ENCODE measurements around the gene KLHL7.
"Not testable (repeated sequence)": the region's sequence is repeated elsewhere in the genome, so short reads cannot be mapped to it uniquely, and the experiment has no call there.

Gene KLHL7

DNA sequence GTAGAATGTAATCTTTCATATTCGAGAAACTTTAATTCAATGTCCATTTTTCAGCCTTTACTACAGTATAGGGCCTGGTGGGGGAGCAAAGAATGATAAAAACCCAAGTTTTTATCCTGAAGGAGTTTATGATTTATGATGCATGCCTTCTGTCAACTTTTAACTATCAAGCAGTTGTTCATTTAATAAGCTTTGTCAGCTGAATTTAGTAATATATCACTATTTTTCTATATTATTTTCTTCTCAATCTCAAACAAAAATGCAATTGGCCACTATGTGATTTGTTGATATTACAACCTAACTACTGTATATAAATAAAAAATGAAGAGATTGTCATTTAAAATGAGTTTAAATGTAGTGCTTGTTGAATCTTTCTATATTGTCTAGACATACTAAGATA lies 78.7 kb downstream of the KLHL7 start:
- Histone ChIP-seq H3K27ac (no peak overlapping the region), H3K4me3 (ENCODE audit: low read depth, low read length) (no peak overlapping the region), H3K27me3 (ENCODE audit: insufficient read depth, low read depth, severe bottlenecking) (no peaks in the 10 kb centered on the region), H3K36me3 (peaks cover 51% of the 10 kb centered on the region), H3K9me3 (ENCODE audit: severe bottlenecking) (no peaks in the 10 kb centered on the region)
- DNase-seq: no peak
- TF ChIP-seq, protein P1, sequence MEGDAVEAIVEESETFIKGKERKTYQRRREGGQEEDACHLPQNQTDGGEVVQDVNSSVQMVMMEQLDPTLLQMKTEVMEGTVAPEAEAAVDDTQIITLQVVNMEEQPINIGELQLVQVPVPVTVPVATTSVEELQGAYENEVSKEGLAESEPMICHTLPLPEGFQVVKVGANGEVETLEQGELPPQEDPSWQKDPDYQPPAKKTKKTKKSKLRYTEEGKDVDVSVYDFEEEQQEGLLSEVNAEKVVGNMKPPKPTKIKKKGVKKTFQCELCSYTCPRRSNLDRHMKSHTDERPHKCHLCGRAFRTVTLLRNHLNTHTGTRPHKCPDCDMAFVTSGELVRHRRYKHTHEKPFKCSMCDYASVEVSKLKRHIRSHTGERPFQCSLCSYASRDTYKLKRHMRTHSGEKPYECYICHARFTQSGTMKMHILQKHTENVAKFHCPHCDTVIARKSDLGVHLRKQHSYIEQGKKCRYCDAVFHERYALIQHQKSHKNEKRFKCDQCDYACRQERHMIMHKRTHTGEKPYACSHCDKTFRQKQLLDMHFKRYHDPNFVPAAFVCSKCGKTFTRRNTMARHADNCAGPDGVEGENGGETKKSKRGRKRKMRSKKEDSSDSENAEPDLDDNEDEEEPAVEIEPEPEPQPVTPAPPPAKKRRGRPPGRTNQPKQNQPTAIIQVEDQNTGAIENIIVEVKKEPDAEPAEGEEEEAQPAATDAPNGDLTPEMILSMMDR (IDR thresholded peaks at IDR 0.05; ENCODE audit: low read depth, low read length): no peak

DNA sequence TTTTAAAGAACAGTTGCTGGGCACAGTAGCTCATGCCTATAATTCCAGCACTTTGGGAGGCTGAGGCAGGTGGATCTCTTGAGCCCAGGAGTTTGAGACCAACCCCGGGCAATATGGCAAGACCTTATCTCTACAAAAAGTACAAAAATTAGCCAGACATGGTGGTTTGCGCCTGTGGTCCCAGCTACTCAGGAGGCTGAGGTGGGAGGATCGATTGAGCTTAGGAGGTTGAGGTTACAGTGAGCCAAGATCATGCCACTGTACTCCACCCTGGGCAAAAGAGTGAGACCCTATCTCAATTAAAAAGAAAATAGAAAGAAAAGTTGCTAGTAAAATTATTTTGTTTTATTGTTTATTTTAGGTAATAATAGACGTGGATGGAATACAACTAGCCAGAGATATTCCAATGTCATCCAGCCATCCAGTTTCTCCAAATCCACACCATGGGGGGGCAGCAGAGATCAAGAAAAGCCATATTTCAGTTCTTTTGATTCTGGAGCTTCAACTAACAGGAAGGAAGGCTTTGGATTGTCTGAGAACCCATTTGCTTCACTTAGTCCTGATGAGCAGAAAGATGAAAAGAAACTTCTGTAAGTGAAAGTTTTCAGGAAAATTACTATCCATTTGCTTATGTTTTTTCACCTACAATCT lies 79.2 kb downstream of the KLHL7 start:
- Histone ChIP-seq H3K36me3 (peaks cover 55% of the 10 kb centered on the region), H3K9me3 (ENCODE audit: severe bottlenecking) (no peaks in the 10 kb centered on the region), H3K27me3 (ENCODE audit: insufficient read depth, low read depth, severe bottlenecking) (no peaks in the 10 kb centered on the region), H3K27ac (no peak overlapping the region), H3K4me3 (ENCODE audit: low read depth, low read length) (no peak overlapping the region)
- peak; percentile 43 for DNase-seq
- TF ChIP-seq, protein P1 (IDR thresholded peaks at IDR 0.05; ENCODE audit: low read depth, low read length): peak; percentile 32; the same call in 1 of the 2 replicates

DNA sequence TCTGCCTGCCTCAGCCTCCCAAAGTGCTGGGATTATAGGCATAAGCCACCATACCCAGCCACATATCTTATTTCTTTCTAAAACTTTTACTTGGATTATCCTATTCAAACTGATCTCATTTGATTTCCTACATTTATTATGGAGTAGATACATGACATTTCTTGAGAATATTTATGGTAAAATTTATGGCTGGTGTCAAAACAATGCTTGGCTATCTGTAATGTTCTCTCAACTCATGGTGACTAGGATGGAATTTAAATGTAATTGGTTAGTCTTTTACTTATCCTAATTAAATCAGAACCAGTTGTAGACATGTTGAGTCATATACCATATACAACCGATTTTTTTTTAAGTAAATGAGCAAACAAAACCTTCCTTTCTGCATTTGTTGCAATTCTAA lies 80.4 kb downstream of the KLHL7 start:
- TF ChIP-seq, protein P1 (IDR thresholded peaks at IDR 0.05; ENCODE audit: low read depth, low read length): no peak
- H3K36me3 ChIP-seq: peaks cover 67% of the 10 kb centered on the region
- DNase-seq: no peak
- no peak overlapping the region for H3K4me3 ChIP-seq (ENCODE audit: low read depth, low read length)
- H3K9me3 ChIP-seq (ENCODE audit: severe bottlenecking): no peaks in the 10 kb centered on the region
- no peaks in the 10 kb centered on the region for H3K27me3 ChIP-seq (ENCODE audit: insufficient read depth, low read depth, severe bottlenecking)
- no peak overlapping the region for H3K27ac ChIP-seq

DNA sequence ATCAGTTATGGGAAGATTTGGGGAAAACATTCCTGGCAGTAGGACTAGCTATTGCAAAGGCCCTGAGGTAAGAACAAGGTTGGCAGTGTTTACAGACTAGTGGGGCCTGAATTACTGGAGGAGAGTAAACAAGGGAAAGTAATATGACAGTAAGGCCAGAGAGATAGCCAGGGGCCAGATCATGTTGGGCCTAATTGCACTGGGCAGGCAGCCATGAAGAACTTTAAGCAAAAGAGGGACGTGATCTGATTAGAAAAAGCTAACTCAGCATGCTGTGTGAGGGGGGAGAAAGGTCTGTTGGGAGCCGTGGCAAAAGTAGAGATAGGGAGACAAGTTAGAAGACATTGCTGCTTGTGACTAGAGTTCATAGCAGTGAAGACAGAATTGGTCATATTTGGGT lies 85.4 kb downstream of the KLHL7 start:
- no peak overlapping the region for H3K4me3 ChIP-seq (ENCODE audit: low read depth, low read length)
- H3K27ac ChIP-seq: no peak overlapping the region
- no peaks in the 10 kb centered on the region for H3K27me3 ChIP-seq (ENCODE audit: insufficient read depth, low read depth, severe bottlenecking)
- DNase-seq: no peak
- TF ChIP-seq, protein P1 (IDR thresholded peaks at IDR 0.05; ENCODE audit: low read depth, low read length): no peak
- no peaks in the 10 kb centered on the region for H3K9me3 ChIP-seq (ENCODE audit: severe bottlenecking)
- H3K36me3 ChIP-seq: peaks cover 67% of the 10 kb centered on the region

DNA sequence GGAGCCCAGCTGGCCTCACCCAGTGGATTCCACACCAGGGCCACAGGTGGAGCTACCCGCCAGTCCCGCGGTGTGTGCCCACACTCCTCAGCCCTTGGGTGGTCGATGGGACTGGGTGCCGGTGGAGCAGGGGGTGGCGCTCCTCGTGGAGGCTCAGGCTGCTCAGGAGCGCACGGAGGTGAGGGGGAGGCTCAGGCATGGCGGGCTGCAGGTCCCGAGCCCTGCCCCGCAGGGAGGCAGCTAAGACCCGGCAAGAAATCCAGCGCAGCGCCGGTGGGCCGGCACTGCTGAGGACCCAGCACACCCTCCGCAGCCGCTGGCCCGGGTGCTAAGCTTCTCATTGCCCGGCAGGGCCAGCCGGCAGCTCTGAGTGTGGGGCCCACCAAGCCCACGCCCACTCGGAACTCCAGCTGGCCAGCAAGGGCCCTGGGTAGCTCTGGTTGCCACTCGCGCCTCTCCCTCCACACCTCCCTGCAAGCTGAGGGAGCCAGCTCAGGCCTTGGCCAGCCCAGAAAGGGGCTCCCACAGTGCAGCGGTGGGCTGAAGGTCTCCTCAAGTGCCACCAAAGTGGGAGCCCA lies 88.2 kb downstream of the KLHL7 start:
- not testable (repeated sequence) for H3K9me3 ChIP-seq (ENCODE audit: severe bottlenecking); H3K27me3 ChIP-seq (ENCODE audit: insufficient read depth, low read depth, severe bottlenecking); H3K27ac ChIP-seq; DNase-seq; H3K4me3 ChIP-seq (ENCODE audit: low read depth, low read length)
- peaks cover 51% of the 10 kb centered on the region for H3K36me3 ChIP-seq

DNA sequence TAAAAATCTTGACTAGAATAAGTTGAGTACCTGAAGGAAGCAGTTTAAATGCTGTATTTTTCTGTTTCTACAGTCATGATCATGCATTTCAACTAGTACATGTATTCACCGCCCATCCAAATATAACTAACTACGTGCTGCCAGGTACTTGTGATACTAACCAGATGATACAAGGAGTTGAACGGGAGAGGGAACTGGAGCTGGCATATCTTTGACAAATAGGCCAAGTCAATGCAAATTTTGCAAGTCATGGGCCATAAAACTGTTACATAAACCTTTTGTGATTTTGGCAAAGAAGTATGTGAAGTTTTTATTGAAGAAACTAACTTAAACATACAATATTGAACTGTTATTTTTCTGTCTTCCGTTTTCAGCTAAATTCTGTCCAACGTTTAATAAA lies 90.7 kb downstream of the KLHL7 start:
- Histone ChIP-seq H3K27me3 (ENCODE audit: insufficient read depth, low read depth, severe bottlenecking) (no peaks in the 10 kb centered on the region), H3K4me3 (ENCODE audit: low read depth, low read length) (no peak overlapping the region), H3K27ac (no peak overlapping the region), H3K9me3 (ENCODE audit: severe bottlenecking) (no peaks in the 10 kb centered on the region), H3K36me3 (peaks cover 49% of the 10 kb centered on the region)
- TF ChIP-seq, protein P1 (IDR thresholded peaks at IDR 0.05; ENCODE audit: low read depth, low read length): no peak
- no peak for DNase-seq

DNA sequence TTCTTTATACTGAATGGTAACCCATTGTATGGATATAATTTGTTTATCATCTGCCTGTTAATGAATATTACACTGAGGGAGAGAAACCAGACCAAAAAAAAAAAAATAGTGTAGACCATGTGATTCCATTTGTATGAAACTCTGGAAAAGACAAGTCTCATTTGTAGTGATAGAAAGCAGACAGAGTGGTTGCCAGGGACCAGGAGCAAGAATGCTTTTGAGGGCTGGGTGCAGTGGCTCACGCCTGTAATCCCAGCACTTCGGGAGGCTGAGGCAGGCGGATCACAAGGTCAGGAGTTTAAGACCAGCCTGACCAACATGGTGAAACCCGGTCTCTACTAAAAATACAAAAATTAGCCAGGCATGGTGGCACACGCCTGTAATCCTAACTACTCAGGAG lies 92.2 kb downstream of the KLHL7 start:
- not testable (repeated sequence) for H3K9me3 ChIP-seq (ENCODE audit: severe bottlenecking); H3K4me3 ChIP-seq (ENCODE audit: low read depth, low read length); DNase-seq; H3K27ac ChIP-seq; H3K27me3 ChIP-seq (ENCODE audit: insufficient read depth, low read depth, severe bottlenecking)
- H3K36me3 ChIP-seq: peaks cover 45% of the 10 kb centered on the region

All from WERI-Rb-1 (cell line).